SU-DHL-6 (cell line): ENCODE data around the gene KLHL4.

Experiments used
- EZH2phosphoT487 ChIP-seq: fragments of 200-600 bp; sonication (generic), shearing (Covaris generic); conservative IDR thresholded peaks from 2 replicates; pipeline ENCODE4 v1.6.1; 2018; ENCODE audit warnings: mild to moderate bottlenecking, antibody characterized with exemption, low read length, moderate library complexity, mixed read lengths
- TF ChIP-seq, protein P1 (sequence below): fragments of 200-600 bp; sonication (generic); IDR thresholded peaks from one replicate; pipeline ENCODE4 v1.5.1; 2017; ENCODE audit warnings: antibody characterized with exemption, mild to moderate bottlenecking, low read length, moderate library complexity; ENCODE audit not compliant: insufficient read depth, poor library complexity, severe bottlenecking

DNA sequence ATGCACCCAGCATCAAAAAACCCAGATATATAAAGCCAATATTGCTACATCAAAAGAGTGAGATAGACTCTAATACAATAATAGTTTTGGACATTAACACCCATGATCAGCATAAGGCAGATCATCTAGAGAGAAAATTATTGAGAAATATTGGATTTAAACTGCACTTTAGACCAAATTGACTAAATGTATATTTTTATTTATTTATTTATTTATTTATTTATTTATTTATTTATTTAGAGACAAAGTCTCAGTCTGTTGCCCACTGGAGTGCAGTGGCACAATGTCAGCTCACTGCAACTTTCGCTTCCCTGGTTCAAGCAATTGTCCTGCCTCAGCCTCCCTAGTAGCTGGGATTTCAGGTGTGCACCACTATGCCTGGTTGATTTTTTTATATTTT is 193.0 kb downstream of the KLHL4 start:
- TF ChIP-seq, protein P1, sequence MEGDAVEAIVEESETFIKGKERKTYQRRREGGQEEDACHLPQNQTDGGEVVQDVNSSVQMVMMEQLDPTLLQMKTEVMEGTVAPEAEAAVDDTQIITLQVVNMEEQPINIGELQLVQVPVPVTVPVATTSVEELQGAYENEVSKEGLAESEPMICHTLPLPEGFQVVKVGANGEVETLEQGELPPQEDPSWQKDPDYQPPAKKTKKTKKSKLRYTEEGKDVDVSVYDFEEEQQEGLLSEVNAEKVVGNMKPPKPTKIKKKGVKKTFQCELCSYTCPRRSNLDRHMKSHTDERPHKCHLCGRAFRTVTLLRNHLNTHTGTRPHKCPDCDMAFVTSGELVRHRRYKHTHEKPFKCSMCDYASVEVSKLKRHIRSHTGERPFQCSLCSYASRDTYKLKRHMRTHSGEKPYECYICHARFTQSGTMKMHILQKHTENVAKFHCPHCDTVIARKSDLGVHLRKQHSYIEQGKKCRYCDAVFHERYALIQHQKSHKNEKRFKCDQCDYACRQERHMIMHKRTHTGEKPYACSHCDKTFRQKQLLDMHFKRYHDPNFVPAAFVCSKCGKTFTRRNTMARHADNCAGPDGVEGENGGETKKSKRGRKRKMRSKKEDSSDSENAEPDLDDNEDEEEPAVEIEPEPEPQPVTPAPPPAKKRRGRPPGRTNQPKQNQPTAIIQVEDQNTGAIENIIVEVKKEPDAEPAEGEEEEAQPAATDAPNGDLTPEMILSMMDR, result no peak
- no peak for TF ChIP-seq EZH2phosphoT487
